ENCODE measurements around the gene WWC2.

Gene WWC2

DNA sequence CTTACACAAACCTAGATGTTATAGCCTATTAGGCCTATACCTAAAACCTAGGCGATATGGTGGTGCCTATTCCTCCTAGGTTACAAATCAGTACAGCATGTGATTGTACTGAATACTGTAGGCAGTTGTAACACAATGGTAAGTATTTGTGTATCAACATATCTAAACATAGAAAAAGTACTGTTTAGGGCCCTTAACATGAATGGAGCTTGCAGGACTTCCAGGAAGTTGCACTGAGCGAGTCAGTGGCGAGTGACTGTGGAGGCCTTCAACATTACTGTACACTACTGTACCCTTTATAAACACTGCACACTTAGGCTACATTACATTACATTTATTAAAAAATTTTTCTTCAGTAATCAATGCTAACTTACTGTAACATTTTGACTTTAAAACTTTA is 37.8 kb downstream of the WWC2 start:
- no peaks in the 10 kb centered on the region for H4K20me1 ChIP-seq (ENCODE audit: insufficient read depth)
- H3K79me2 ChIP-seq (ENCODE audit: insufficient read depth, low read depth): no peaks in the 10 kb centered on the region
- H3K4me2 ChIP-seq: no peak overlapping the region
- no peaks in the 10 kb centered on the region for H3K27me3 ChIP-seq (ENCODE audit: insufficient read depth, low read depth)
- no peak overlapping the region for H3K9ac ChIP-seq
- TF ChIP-seq, protein P1, sequence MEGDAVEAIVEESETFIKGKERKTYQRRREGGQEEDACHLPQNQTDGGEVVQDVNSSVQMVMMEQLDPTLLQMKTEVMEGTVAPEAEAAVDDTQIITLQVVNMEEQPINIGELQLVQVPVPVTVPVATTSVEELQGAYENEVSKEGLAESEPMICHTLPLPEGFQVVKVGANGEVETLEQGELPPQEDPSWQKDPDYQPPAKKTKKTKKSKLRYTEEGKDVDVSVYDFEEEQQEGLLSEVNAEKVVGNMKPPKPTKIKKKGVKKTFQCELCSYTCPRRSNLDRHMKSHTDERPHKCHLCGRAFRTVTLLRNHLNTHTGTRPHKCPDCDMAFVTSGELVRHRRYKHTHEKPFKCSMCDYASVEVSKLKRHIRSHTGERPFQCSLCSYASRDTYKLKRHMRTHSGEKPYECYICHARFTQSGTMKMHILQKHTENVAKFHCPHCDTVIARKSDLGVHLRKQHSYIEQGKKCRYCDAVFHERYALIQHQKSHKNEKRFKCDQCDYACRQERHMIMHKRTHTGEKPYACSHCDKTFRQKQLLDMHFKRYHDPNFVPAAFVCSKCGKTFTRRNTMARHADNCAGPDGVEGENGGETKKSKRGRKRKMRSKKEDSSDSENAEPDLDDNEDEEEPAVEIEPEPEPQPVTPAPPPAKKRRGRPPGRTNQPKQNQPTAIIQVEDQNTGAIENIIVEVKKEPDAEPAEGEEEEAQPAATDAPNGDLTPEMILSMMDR (conservative IDR thresholded peaks at IDR 0.05; ENCODE audit: low read depth, low read length): no peak
- no peak overlapping the region for H3K4me3 ChIP-seq (IDR thresholded peaks at IDR 0.05; ENCODE audit: insufficient read depth, low read depth, low read length)
- H3K4me1 ChIP-seq (ENCODE audit: low read depth, poor library complexity, severe bottlenecking): no peaks in the 10 kb centered on the region
- H3K27ac ChIP-seq: no peak overlapping the region
- no peaks in the 10 kb centered on the region for H3K36me3 ChIP-seq (ENCODE audit: insufficient read depth)
- no peak overlapping the region for H2AFZ ChIP-seq (ENCODE audit: low read depth)

DNA sequence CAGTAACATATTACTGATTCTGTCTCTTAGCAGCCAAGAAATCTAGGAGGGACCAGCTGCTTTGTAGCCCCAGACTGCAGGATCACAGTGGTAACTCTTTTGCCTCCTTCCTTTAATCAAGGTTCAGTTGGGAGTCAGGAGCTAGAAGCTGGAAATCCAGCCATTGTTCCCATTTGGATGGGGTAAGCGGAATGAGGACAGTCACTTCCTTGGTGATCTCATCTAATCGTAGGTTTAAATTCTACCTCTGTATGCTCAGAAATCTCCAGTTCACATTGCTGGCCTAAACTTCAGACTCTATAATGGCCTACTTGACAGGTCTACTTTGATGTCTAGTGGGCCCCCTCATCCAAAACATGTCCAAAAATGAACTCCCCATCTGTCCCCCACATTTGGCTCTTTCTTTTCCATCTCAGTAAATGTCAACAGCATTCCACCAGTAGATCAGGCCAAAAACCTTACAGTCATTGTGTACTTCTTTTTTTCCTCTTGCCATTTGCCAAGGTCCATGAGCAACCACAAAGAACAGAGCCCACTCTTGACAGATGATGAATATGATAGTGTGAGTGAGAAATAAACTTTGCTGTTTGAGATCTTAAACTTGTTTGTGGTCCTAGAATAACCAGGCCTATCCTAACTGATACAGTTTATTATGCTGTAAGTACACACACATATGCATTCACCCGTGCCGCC is 40.1 kb downstream of the WWC2 start:
- no peaks in the 10 kb centered on the region for H3K4me1 ChIP-seq (ENCODE audit: low read depth, poor library complexity, severe bottlenecking)
- no peaks in the 10 kb centered on the region for H3K27me3 ChIP-seq (ENCODE audit: insufficient read depth, low read depth)
- no peak overlapping the region for H3K4me2 ChIP-seq
- no peak overlapping the region for H2AFZ ChIP-seq (ENCODE audit: low read depth)
- H3K36me3 ChIP-seq (ENCODE audit: insufficient read depth): no peaks in the 10 kb centered on the region
- H3K79me2 ChIP-seq (ENCODE audit: insufficient read depth, low read depth): no peaks in the 10 kb centered on the region
- no peaks in the 10 kb centered on the region for H4K20me1 ChIP-seq (ENCODE audit: insufficient read depth)
- H3K4me3 ChIP-seq (IDR thresholded peaks at IDR 0.05; ENCODE audit: insufficient read depth, low read depth, low read length): no peak overlapping the region
- H3K27ac ChIP-seq: no peak overlapping the region
- TF ChIP-seq, protein P1 (conservative IDR thresholded peaks at IDR 0.05; ENCODE audit: low read depth, low read length): no peak
- H3K9ac ChIP-seq: no peak overlapping the region

DNA sequence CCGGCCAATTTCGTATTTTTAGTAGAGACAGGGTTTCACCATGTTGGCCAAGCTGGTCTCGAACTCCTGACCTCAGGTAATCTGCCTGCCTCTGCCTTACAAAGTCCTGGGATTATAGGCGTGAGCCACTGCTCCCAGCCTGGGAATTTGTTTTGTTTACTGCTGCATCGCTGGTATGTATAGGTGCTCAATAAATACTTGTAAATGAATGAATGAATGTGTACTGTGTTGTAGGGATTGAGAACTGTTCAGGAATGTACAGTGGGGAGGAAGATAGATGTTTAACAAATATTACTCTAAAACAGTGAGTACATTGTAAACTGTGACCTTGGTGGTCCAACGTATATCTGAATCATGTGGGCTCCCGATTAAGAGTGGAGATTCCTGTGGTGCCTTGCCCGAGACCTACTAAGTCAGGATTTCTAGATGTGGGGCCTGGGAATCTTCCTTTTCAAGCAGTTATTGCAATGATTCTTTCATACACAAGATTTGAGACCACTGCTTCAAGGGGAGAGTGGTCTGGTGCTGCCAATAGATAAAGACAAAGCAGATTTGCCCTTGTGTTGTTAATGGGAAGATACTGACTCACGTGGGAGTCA is 41.0 kb downstream of the WWC2 start:
- no peaks in the 10 kb centered on the region for H4K20me1 ChIP-seq (ENCODE audit: insufficient read depth)
- TF ChIP-seq, protein P1 (conservative IDR thresholded peaks at IDR 0.05; ENCODE audit: low read depth, low read length): no peak
- H3K4me2 ChIP-seq: no peak overlapping the region

DNA sequence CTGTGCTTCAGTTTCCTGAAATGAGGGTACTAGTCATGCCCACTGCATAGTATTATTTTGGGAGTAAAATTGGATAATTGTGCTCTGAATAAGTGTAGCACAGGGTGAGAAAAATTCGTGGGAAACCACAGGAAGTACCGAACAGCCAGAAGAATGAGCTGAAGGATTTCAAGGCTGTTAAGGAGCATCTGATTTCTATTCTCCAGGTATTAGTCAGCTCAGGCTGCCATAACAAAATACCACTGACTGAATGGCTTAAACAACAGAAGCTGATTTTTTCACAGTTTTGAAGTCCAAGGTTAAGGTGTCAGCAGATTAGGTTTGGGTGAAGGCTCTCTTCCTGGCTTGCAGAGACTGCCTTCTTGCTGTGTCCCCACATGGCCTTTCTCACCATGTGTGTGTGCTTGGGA is 41.9 kb downstream of the WWC2 start:
- H3K4me2 ChIP-seq: no peak overlapping the region
- TF ChIP-seq, protein P1 (conservative IDR thresholded peaks at IDR 0.05; ENCODE audit: low read depth, low read length): no peak
- H3K9ac ChIP-seq: no peak overlapping the region
- H3K4me3 ChIP-seq (IDR thresholded peaks at IDR 0.05; ENCODE audit: insufficient read depth, low read depth, low read length): no peak overlapping the region
- no peak overlapping the region for H3K27ac ChIP-seq
- H3K4me1 ChIP-seq (ENCODE audit: low read depth, poor library complexity, severe bottlenecking): peaks cover under 1% of the 10 kb centered on the region
- no peaks in the 10 kb centered on the region for H4K20me1 ChIP-seq (ENCODE audit: insufficient read depth)
- H3K79me2 ChIP-seq (ENCODE audit: insufficient read depth, low read depth): no peaks in the 10 kb centered on the region
- no peaks in the 10 kb centered on the region for H3K27me3 ChIP-seq (ENCODE audit: insufficient read depth, low read depth)
- H2AFZ ChIP-seq (ENCODE audit: low read depth): no peak overlapping the region
- no peaks in the 10 kb centered on the region for H3K36me3 ChIP-seq (ENCODE audit: insufficient read depth)

More for the DNA sequence above, 41.0 kb downstream of the WWC2 start:
- Histone ChIP-seq H3K79me2 (ENCODE audit: insufficient read depth, low read depth) (no peaks in the 10 kb centered on the region), H3K27me3 (ENCODE audit: insufficient read depth, low read depth) (no peaks in the 10 kb centered on the region), H3K4me1 (ENCODE audit: low read depth, poor library complexity, severe bottlenecking) (no peaks in the 10 kb centered on the region), H3K36me3 (ENCODE audit: insufficient read depth) (no peaks in the 10 kb centered on the region), H3K4me3 (IDR thresholded peaks at IDR 0.05; ENCODE audit: insufficient read depth, low read depth, low read length) (no peak overlapping the region), H2AFZ (ENCODE audit: low read depth) (no peak overlapping the region), H3K27ac (no peak overlapping the region), H3K9ac (no peak overlapping the region)
